Breast epithelium (tissue), 3 donors: ENCODE measurements around the gene CNOT10.

Experiments used
- CTCF ChIP-seq, 3 donors: fragments of 450-650 bp; IDR thresholded peaks; one replicate each; pipeline ENCODE4 v1.5.1; 2016 to 2017; ENCODE audit warnings: antibody characterized with exemption in 3 of 3, mild to moderate bottlenecking in 3 of 3, moderate library complexity in 3 of 3
- POLR2A ChIP-seq: fragments of 450-650 bp; IDR thresholded peaks from one replicate; pipeline ENCODE4 v1.6.1; 2016; ENCODE audit warnings: antibody characterized with exemption, mild to moderate bottlenecking, moderate library complexity
- POLR2AphosphoS5 ChIP-seq, 3 donors: sonication (generic); formaldehyde crosslinking; IDR thresholded peaks; one replicate each; pipeline ENCODE4 v1.6.1; 2017; ENCODE audit warnings: antibody characterized with exemption in 3 of 3

DNA sequence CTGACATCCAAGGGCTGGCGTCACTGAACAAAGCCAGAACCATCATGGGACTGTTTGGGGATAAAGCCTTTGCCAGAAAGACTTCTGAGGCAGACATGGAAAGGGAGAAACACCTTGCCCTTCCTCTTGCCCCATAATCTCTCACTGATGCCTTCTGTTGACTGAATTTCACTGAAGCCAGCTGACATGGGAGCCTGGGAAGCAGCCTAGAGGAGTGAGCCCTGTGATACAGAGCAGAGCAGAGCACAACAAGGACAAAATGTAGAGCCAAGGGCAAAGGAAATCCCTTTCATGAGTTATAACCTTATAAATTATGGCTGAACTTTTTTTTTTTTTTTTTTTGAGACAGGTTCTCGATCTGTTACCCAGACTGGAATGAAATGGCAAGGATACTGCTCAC is 9.8 kb upstream of the CNOT10 start:
- TF ChIP-seq POLR2AphosphoS5 (IDR thresholded peaks at IDR 0.05) (no peak), POLR2A (no peak), CTCF (IDR thresholded peaks at IDR 0.05) (no peak)
